Keratinocyte (primary cell): ENCODE measurements around the gene BNIP5. TPM values are rescaled to one million over a fixed set of nuclear protein-coding genes. Genes with fewer than 3 reads are reported as not detected.

Experiments
- DNase-seq: peaks from one replicate; pipeline ENCODE4 v3.0.0-alpha.2; 2011; ENCODE audit warnings: low read depth, missing footprints, low spot score
- FAIRE-seq: peaks from 2 replicates; lab custom pipeline; 2011; peaks lifted over from hg19 to GRCh38; lab: Jason Lieb, UNC
- H2AFZ ChIP-seq: 2 replicates; pipeline ENCODE4 v1.6.0; 2012; ENCODE audit warnings: low read length, control low read depth, inconsistent platforms; ENCODE audit not compliant: control insufficient read depth
- H3K27ac ChIP-seq: 2 replicates; pipeline ENCODE4 v1.5.1; 2011; ENCODE audit warnings: low read length; ENCODE audit not compliant: control insufficient read depth, insufficient read depth
- H3K27me3 ChIP-seq: 3 replicates; pipeline ENCODE4 v1.6.0; 2011; ENCODE audit warnings: low read length; ENCODE audit not compliant: control insufficient read depth, insufficient read depth; ENCODE audit errors: extremely low read depth
- H3K36me3 ChIP-seq, 2 experiments: 2 replicates in 1 of 2; 3 replicates in 1 of 2; pipeline ENCODE4 v1.5.1; 2011; ENCODE audit warnings: low read length in 2 of 2, mild to moderate bottlenecking in 1 of 2; ENCODE audit not compliant: control insufficient read depth in 2 of 2, insufficient read depth in 2 of 2; ENCODE audit errors: extremely low read depth in 1 of 2
- H3K4me1 ChIP-seq: 3 replicates; pipeline ENCODE4 v1.5.1; 2011; ENCODE audit warnings: low read length; ENCODE audit not compliant: control insufficient read depth, insufficient read depth; ENCODE audit errors: extremely low read depth
- H3K4me2 ChIP-seq: 3 replicates; pipeline ENCODE4 v1.6.0; 2011; ENCODE audit warnings: low read depth, low read length; ENCODE audit not compliant: control insufficient read depth, insufficient read depth; ENCODE audit errors: extremely low read depth
- H3K4me3 ChIP-seq, 3 experiments: fragments of 200-600 bp in 1 of 3; sonication (generic) in 1 of 3; 2 replicates in 2 of 3; 3 replicates in 1 of 3; pipeline ENCODE4 v1.5.1; 2011 to 2016; ENCODE audit warnings: low read length in 3 of 3, mild to moderate bottlenecking in 3 of 3, control low read depth in 2 of 3, inconsistent platforms in 1 of 3, low read depth in 1 of 3, mixed read lengths in 1 of 3, mixed run types in 1 of 3, moderate library complexity in 1 of 3; ENCODE audit not compliant: control insufficient read depth in 2 of 3, insufficient read depth in 2 of 3; ENCODE audit errors: extremely low read depth in 1 of 3
- H3K79me2 ChIP-seq: 2 replicates; pipeline ENCODE4 v1.6.0; 2012; ENCODE audit warnings: low read length; ENCODE audit not compliant: control insufficient read depth, insufficient read depth
- H3K9ac ChIP-seq: 3 replicates; pipeline ENCODE4 v1.6.0; 2011; ENCODE audit warnings: low read length; ENCODE audit not compliant: control insufficient read depth, insufficient read depth; ENCODE audit errors: extremely low read depth
- H3K9me1 ChIP-seq: 3 replicates; pipeline ENCODE4 v1.6.0; 2011; ENCODE audit warnings: low read length; ENCODE audit not compliant: control insufficient read depth, insufficient read depth; ENCODE audit errors: extremely low read depth
- H3K9me3 ChIP-seq: 2 replicates; pipeline ENCODE4 v1.5.1; 2012; ENCODE audit warnings: low read depth, low read length; ENCODE audit not compliant: control insufficient read depth
- H4K20me1 ChIP-seq: 3 replicates; pipeline ENCODE4 v1.6.0; 2011; ENCODE audit warnings: low read length; ENCODE audit not compliant: control insufficient read depth, insufficient read depth; ENCODE audit errors: extremely low read depth
- CTCF ChIP-seq, 3 experiments: IDR thresholded peaks in 1 of 3; conservative IDR thresholded peaks in 1 of 3; optimal IDR thresholded peaks in 1 of 3; 2 replicates in 2 of 3; 3 replicates in 1 of 3; pipeline versions ENCODE3 to v1.5.1; 2011; ENCODE audit warnings: low read length in 3 of 3, mild to moderate bottlenecking in 3 of 3, moderate library complexity in 2 of 3, control low read depth in 1 of 3, inconsistent platforms in 1 of 3; ENCODE audit not compliant: insufficient read depth in 2 of 3; ENCODE audit errors: extremely low read depth in 1 of 3
- EZH2 ChIP-seq: IDR thresholded peaks from one replicate; pipeline ENCODE4 v1.6.1; 2012; ENCODE audit warnings: inconsistent platforms, mild to moderate bottlenecking, low read length, moderate library complexity
- dilution Hi-C: fragments of 300-500 bp; cut with MboI; formaldehyde crosslinking; loops from one replicate; pipeline ENCODE4 v1.7.0; 2020; ENCODE audit warnings: low sequenced_read_pairs; ENCODE audit not compliant: extremely low pct_ligation_motif_present
- polyA plus RNA-seq, 5 experiments: library from polyadenylated mRNA; depleted of rRNA in 3 of 5; stranded (reverse) in 3 of 5; stranded (forward) in 1 of 5; unstranded in 1 of 5; fragments of >200 nt; gene quantifications; 1 replicate in 1 of 5; 2 replicates in 3 of 5; 3 replicates in 1 of 5; pipeline versions ENCODE4 v1.2.1 to v1.2.3, GENCODE V29; 2011 to 2012; ENCODE audit warnings: missing spikeins in 2 of 5, low read depth in 1 of 5, low replicate concordance in 1 of 5

The BNIP5 gene
- polyA plus RNA-seq, 1 donor (not counting 4 experiments of a cell fraction or from before 2014, with no cell fraction given): not detected

- H3K27me3 ChIP-seq: peaks cover 16% of the 10 kb centered on the region
- FAIRE-seq (no peak), DNase-seq (no peak)
- no peaks in the 10 kb centered on the region for H3K9me1 ChIP-seq
- no peak overlapping the region for H3K4me3 ChIP-seq
- no peak overlapping the region for H3K9ac ChIP-seq
- H3K4me1 ChIP-seq: peaks cover 12% of the 10 kb centered on the region
- H3K79me2 ChIP-seq: no peaks in the 10 kb centered on the region
- TF ChIP-seq EZH2 (no peak), CTCF (optimal IDR thresholded peaks at IDR 0.05 in 1 of 3, IDR thresholded peaks at IDR 0.05 in 1 of 3, conservative IDR thresholded peaks at IDR 0.05 in 1 of 3; ENCODE audit: extremely low read depth in 1 of 3, insufficient read depth in 2 of 3, low read length in 3 of 3) (no peak)
- H3K27ac ChIP-seq: no peak overlapping the region
- H4K20me1 ChIP-seq: no peaks in the 10 kb centered on the region
- dilution Hi-C loops: no loop called here
- no peak overlapping the region for H3K4me2 ChIP-seq
- no peak overlapping the region for H2AFZ ChIP-seq
- no peaks in the 10 kb centered on the region for H3K36me3 ChIP-seq
- no peaks in the 10 kb centered on the region for H3K9me3 ChIP-seq
These were observed 46.9 kb upstream of the BNIP5 start for GRCh38 chr6:36383606-36384005.

GRCh38 chr6:36382976-36383375 is 46.3 kb upstream of the BNIP5 start:
- no peaks in the 10 kb centered on the region for H3K79me2 ChIP-seq
- no peaks in the 10 kb centered on the region for H3K9me3 ChIP-seq
- FAIRE-seq: no peak
- dilution Hi-C loops: no loop called here
- no peak overlapping the region for H3K27ac ChIP-seq
- H3K9ac ChIP-seq: no peak overlapping the region
- TF ChIP-seq CTCF (optimal IDR thresholded peaks at IDR 0.05 in 1 of 3, IDR thresholded peaks at IDR 0.05 in 1 of 3, conservative IDR thresholded peaks at IDR 0.05 in 1 of 3; ENCODE audit: extremely low read depth in 1 of 3, insufficient read depth in 2 of 3, low read length in 3 of 3) (no peak), EZH2 (no peak)
- no peak for DNase-seq
- peaks cover 11% of the 10 kb centered on the region for H3K27me3 ChIP-seq
- H3K9me1 ChIP-seq: no peaks in the 10 kb centered on the region
- no peak overlapping the region for H2AFZ ChIP-seq
- H3K36me3 ChIP-seq: no peaks in the 10 kb centered on the region
- no peak overlapping the region for H3K4me3 ChIP-seq
- H3K4me1 ChIP-seq: peaks cover 12% of the 10 kb centered on the region
- no peak overlapping the region for H3K4me2 ChIP-seq
- no peaks in the 10 kb centered on the region for H4K20me1 ChIP-seq
